Body of pancreas (tissue), 4 donors: ENCODE results near the gene SRPX2. TPM values are rescaled to one million over a fixed set of nuclear protein-coding genes. Genes with fewer than 3 reads are reported as not detected.

ENCODE experiments used
- ATAC-seq: fragments of 150-250 bp; one replicate; pipeline ENCODE4 v1.9.1; 2016
- DNase-seq, 4 donors: peaks; one replicate each; pipeline ENCODE4 v3.0.0-alpha.2; 2019
- H3K27ac ChIP-seq, 4 donors: fragments of 200-600 bp; sonication (generic); 1 replicate in 3 of 4; 2 replicates in 1 of 4; pipeline versions ENCODE4 v1.5.1 to v1.6.1; 2016 to 2019; ENCODE audit warnings: mild to moderate bottlenecking in 1 of 4, mixed read lengths in 1 of 4, moderate library complexity in 1 of 4
- H3K27me3 ChIP-seq, 2 donors: fragments of 200-600 bp; sonication (generic); one replicate each; pipeline ENCODE4 v1.6.0; 2016; ENCODE audit warnings: mild to moderate bottlenecking in 1 of 2
- H3K36me3 ChIP-seq, 2 donors: fragments of 200-600 bp; sonication (generic); replicated peaks in 1 of 2; 2 replicates each; pipeline ENCODE4 v1.5.1; 2016; ENCODE audit warnings: low read depth in 2 of 2; ENCODE audit not compliant: insufficient read depth in 1 of 2
- H3K4me1 ChIP-seq: fragments of 200-600 bp; sonication (generic); one replicate; pipeline ENCODE4 v1.6.0; 2016
- H3K4me3 ChIP-seq, 2 donors: fragments of 200-600 bp; sonication (generic); 1 replicate in 1 of 2; 2 replicates in 1 of 2; pipeline ENCODE4 v1.5.1; 2016 to 2019
- H3K9me3 ChIP-seq, 3 donors: fragments of 200-600 bp; sonication (generic); 1 replicate in 2 of 3; 2 replicates in 1 of 3; pipeline ENCODE4 v1.5.1; 2016
- CTCF ChIP-seq, 7 experiments: fragments of 450-650 bp in 4 of 7; fragments of 200-600 bp in 3 of 7; sonication (generic) in 3 of 7; IDR thresholded peaks; one replicate each; pipeline ENCODE4 v1.5.1; 2016 to 2019; ENCODE audit warnings: antibody characterized with exemption in 7 of 7
- POLR2A ChIP-seq, 3 donors: fragments of 450-650 bp; IDR thresholded peaks; one replicate each; pipeline ENCODE4 v1.6.1; 2016; ENCODE audit warnings: antibody characterized with exemption in 3 of 3, mild to moderate bottlenecking in 2 of 3
- WGBS, 2 donors: methylation state at CpG; one replicate each; pipeline ENCODE4 v1.1.5; 2017; 5-methylcytosine and 5-hydroxymethylcytosine counted together
- intact Hi-C: fragments of 100-400 bp; cut with DNase I; formaldehyde crosslinking; loops from one replicate; pipeline ENCODE4 v1.15.1; 2023
- total RNA-seq, 2 donors: library from RNA; depleted of rRNA; stranded (reverse); fragments of >200 nt; gene quantifications; one replicate each; pipeline ENCODE4 v1.1.0, GENCODE V29; 2016

Gene SRPX2
- total RNA-seq, 2 donors from 2014 or later: 8.6 to 15.5 TPM

GRCh38 chrX:100663642-100664041 lies 19.6 kb downstream of the SRPX2 start:
- WGBS, 2 donors: 50 to 55% methylated on average over 1 to 2 of the region's 2 CpGs
- Histone ChIP-seq H3K27ac (no peak overlapping the region), H3K27me3 (no peaks in the 10 kb centered on the region), H3K4me3 (no peak overlapping the region), H3K4me1 (no peaks in the 10 kb centered on the region), H3K36me3 (no peaks in the 10 kb centered on the region), H3K9me3 (no peaks in the 10 kb centered on the region)
- no peak for DNase-seq
- TF ChIP-seq POLR2A (IDR thresholded peaks at IDR 0.05): no peak
- no peak for TF ChIP-seq CTCF (IDR thresholded peaks at IDR 0.05)
- ATAC-seq: no peak
- intact Hi-C loops: no loop called here

- WGBS, 2 donors: 53 to 83% methylated on average over 2 to 3 of the region's 3 CpGs
- intact Hi-C loops: no loop called here
- ATAC-seq: no peak
Measured at GRCh38 chrX:100672966-100673365, 29.0 kb downstream of the SRPX2 start.

GRCh38 chrX:100673397-100673953 lies 29.5 kb downstream of the SRPX2 start:
- H3K36me3 ChIP-seq: no peaks in the 10 kb centered on the region
- no peak overlapping the region for H3K4me3 ChIP-seq
- H3K9me3 ChIP-seq: no peaks in the 10 kb centered on the region
- WGBS, 2 donors: 76 to 79% methylated on average over 3 of the region's 3 CpGs
- H3K4me1 ChIP-seq: no peaks in the 10 kb centered on the region
- DNase-seq (no peak), ATAC-seq (no peak)
- H3K27me3 ChIP-seq: no peaks in the 10 kb centered on the region
- H3K27ac ChIP-seq: no peak overlapping the region
- TF ChIP-seq CTCF (IDR thresholded peaks at IDR 0.05) (no peak), POLR2A (IDR thresholded peaks at IDR 0.05) (no peak)
- intact Hi-C loops: no loop called here

More at GRCh38 chrX:100672966-100673365, 29.0 kb downstream of the SRPX2 start:
- H3K27ac ChIP-seq: no peak overlapping the region
- H3K27me3 ChIP-seq: no peaks in the 10 kb centered on the region
- no peaks in the 10 kb centered on the region for H3K9me3 ChIP-seq
- H3K4me3 ChIP-seq: no peak overlapping the region
- H3K36me3 ChIP-seq: no peaks in the 10 kb centered on the region
- TF ChIP-seq POLR2A (IDR thresholded peaks at IDR 0.05) (no peak), CTCF (IDR thresholded peaks at IDR 0.05) (no peak)
- no peak for DNase-seq
- H3K4me1 ChIP-seq: no peaks in the 10 kb centered on the region

- Histone ChIP-seq H3K4me1 (no peaks in the 10 kb centered on the region), H3K27ac (no peak overlapping the region), H3K27me3 (no peaks in the 10 kb centered on the region), H3K36me3 (no peaks in the 10 kb centered on the region), H3K9me3 (no peaks in the 10 kb centered on the region), H3K4me3 (no peak overlapping the region)
- TF ChIP-seq POLR2A (IDR thresholded peaks at IDR 0.05) (no peak), CTCF (IDR thresholded peaks at IDR 0.05) (no peak)
- no peak for ATAC-seq
- WGBS, 2 donors: 54 to 71% methylated on average over 1 to 2 of the region's 2 CpGs
- intact Hi-C loops: no loop called here
- DNase-seq: no peak
Measured at GRCh38 chrX:100674705-100675104, 30.7 kb downstream of the SRPX2 start.

- 70 to 85% methylated on average over 5 of the region's 5 CpGs for WGBS, 2 donors
- Histone ChIP-seq H3K27me3 (no peaks in the 10 kb centered on the region), H3K27ac (no peak overlapping the region), H3K4me1 (no peaks in the 10 kb centered on the region), H3K4me3 (no peak overlapping the region), H3K36me3 (no peaks in the 10 kb centered on the region), H3K9me3 (no peaks in the 10 kb centered on the region)
- TF ChIP-seq CTCF (IDR thresholded peaks at IDR 0.05) (no peak), POLR2A (IDR thresholded peaks at IDR 0.05) (no peak)
- intact Hi-C loops: no loop called here
- ATAC-seq (no peak), DNase-seq (no peak)
Measured at GRCh38 chrX:100677611-100678181, 33.7 kb downstream of the SRPX2 start.
